Measurements from ENCODE around the gene ANKLE2. TPM values are rescaled to one million over a fixed set of nuclear protein-coding genes. Genes with fewer than 3 reads are reported as not detected.
A peak's percentile ranks its signal among the peaks of the same experiment; 100 is the strongest.

Gene ANKLE2
- total and polyA plus RNA-seq, 2 of the 13 experiments (the other 11 are each of a cell fraction or from before 2014, with no cell fraction given), result 35.3 to 37.1 TPM

DNA sequence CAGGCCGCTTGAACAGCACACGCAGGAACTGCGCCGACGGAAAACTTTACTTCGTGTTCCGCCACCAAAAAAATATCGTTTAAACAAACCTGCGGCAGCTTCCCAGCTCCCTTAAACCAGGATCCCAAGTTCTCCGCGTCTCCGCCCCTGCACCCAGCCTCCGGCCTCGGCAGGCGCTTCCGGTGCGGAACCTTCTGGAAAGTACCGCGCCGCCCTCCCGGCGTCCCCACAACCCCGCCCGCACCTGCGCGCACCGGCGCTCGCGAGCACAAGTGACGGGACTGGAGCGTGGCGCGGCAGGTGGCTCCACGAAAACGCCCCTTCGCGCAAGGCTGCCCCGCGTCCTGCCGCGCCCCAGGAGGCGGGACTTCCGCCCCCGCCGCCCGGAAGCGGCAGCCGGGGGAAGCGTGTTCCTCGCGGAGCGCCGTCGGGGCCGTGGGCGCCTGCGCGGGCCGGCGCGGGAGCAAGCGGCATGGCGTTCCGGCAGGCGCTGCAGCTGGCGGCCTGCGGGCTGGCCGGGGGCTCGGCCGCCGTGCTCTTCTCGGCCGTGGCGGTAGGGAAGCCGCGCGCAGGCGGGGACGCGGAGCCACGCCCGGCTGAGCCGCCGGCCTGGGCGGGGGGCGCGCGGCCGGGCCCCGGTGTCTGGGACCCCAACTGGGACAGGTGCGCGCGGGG, 51.1 kb downstream of the ANKLE2 start, which contains the start of gene PGAM5 (continued):
- no peak for TF ChIP-seq ZNF484 (CRISPR knock-in tag; IDR thresholded peaks at IDR 0.05; ENCODE audit: borderline replicate concordance, low read depth)
- TF ChIP-seq ZNF777 (CRISPR knock-in tag; IDR thresholded peaks at IDR 0.05), result peak; percentile 93
- no peak for TF ChIP-seq PAX8 (CRISPR knock-in tag; IDR thresholded peaks at IDR 0.05; ENCODE audit: borderline replicate concordance)
- TF ChIP-seq, protein P1, sequence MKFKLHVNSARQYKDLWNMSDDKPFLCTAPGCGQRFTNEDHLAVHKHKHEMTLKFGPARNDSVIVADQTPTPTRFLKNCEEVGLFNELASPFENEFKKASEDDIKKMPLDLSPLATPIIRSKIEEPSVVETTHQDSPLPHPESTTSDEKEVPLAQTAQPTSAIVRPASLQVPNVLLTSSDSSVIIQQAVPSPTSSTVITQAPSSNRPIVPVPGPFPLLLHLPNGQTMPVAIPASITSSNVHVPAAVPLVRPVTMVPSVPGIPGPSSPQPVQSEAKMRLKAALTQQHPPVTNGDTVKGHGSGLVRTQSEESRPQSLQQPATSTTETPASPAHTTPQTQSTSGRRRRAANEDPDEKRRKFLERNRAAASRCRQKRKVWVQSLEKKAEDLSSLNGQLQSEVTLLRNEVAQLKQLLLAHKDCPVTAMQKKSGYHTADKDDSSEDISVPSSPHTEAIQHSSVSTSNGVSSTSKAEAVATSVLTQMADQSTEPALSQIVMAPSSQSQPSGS (CRISPR knock-in tag; IDR thresholded peaks at IDR 0.05), result peak; percentile 40; the same call in 1 of the 2 replicates
- peak; percentile 72 for TF ChIP-seq HES4 (CRISPR knock-in tag; IDR thresholded peaks at IDR 0.05; ENCODE audit: borderline replicate concordance)
- TF ChIP-seq SAFB2 (CRISPR knock-in tag; IDR thresholded peaks at IDR 0.05; ENCODE audit: borderline replicate concordance, low read depth), result peak; percentile 92; the same call in 1 of the 2 replicates
- TF ChIP-seq, protein P2, sequence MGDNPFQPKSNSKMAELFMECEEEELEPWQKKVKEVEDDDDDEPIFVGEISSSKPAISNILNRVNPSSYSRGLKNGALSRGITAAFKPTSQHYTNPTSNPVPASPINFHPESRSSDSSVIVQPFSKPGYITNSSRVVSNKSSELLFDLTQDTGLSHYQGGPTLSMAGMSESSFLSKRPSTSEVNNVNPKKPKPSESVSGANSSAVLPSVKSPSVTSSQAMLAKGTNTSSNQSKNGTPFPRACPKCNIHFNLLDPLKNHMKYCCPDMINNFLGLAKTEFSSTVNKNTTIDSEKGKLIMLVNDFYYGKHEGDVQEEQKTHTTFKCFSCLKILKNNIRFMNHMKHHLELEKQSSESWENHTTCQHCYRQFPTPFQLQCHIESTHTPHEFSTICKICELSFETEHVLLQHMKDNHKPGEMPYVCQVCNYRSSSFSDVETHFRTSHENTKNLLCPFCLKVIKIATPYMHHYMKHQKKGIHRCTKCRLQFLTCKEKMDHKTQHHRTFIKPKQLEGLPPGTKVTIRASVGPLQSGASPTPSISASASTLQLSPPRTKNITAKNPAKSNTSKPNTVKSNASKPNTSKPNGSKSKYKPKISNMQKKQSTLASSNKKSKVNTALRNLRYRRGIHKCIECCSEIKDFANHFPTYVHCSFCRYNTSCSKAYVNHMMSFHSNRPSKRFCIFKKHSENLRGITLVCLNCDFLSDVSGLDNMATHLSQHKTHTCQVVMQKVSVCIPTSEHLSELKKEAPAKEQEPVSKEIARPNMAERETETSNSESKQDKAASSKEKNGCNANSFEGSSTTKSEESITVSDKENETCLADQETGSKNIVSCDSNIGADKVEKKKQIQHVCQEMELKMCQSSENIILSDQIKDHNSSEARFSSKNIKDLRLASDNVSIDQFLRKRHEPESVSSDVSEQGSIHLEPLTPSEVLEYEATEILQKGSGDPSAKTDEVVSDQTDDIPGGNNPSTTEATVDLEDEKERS (CRISPR knock-in tag; IDR thresholded peaks at IDR 0.05), result peak; percentile 44; the same call in 1 of the 2 replicates
- TF ChIP-seq SMAD3 (CRISPR knock-in tag; IDR thresholded peaks at IDR 0.05), result no peak
- TF ChIP-seq, protein P3, sequence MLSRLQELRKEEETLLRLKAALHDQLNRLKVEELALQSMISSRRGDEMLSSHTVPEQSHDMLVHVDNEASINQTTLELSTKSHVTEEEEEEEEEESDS (CRISPR knock-in tag; IDR thresholded peaks at IDR 0.05; ENCODE audit: borderline replicate concordance), result peak; percentile 85; the same call in 1 of the 2 replicates
- TF ChIP-seq, protein P4, sequence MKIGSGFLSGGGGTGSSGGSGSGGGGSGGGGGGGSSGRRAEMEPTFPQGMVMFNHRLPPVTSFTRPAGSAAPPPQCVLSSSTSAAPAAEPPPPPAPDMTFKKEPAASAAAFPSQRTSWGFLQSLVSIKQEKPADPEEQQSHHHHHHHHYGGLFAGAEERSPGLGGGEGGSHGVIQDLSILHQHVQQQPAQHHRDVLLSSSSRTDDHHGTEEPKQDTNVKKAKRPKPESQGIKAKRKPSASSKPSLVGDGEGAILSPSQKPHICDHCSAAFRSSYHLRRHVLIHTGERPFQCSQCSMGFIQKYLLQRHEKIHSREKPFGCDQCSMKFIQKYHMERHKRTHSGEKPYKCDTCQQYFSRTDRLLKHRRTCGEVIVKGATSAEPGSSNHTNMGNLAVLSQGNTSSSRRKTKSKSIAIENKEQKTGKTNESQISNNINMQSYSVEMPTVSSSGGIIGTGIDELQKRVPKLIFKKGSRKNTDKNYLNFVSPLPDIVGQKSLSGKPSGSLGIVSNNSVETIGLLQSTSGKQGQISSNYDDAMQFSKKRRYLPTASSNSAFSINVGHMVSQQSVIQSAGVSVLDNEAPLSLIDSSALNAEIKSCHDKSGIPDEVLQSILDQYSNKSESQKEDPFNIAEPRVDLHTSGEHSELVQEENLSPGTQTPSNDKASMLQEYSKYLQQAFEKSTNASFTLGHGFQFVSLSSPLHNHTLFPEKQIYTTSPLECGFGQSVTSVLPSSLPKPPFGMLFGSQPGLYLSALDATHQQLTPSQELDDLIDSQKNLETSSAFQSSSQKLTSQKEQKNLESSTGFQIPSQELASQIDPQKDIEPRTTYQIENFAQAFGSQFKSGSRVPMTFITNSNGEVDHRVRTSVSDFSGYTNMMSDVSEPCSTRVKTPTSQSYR (CRISPR knock-in tag; IDR thresholded peaks at IDR 0.05; ENCODE audit: borderline replicate concordance), result peak; percentile 41; the same call in 1 of the 2 replicates
- no peak for TF ChIP-seq EHMT2 (IDR thresholded peaks at IDR 0.05; ENCODE audit: borderline replicate concordance, low read depth, low read length)
- TF ChIP-seq ZNF558 (CRISPR knock-in tag; IDR thresholded peaks at IDR 0.05; ENCODE audit: borderline replicate concordance), result peak; percentile 81; the same call in 1 of the 2 replicates
- TF ChIP-seq RARA (CRISPR knock-in tag; IDR thresholded peaks at IDR 0.05), result peak; percentile 43; the same call in 1 of the 2 replicates
- no peak for TF ChIP-seq MTA3 (CRISPR knock-in tag; IDR thresholded peaks at IDR 0.05)
- 0 out of 2 replicates have a peak, but pooled peaks have one; percentile 77 for TF ChIP-seq EEA1 (CRISPR knock-in tag; IDR thresholded peaks at IDR 0.05; ENCODE audit: borderline replicate concordance)
- 0 out of 2 replicates have a peak, but pooled peaks have one; percentile 36 for TF ChIP-seq NFYB (CRISPR knock-in tag; IDR thresholded peaks at IDR 0.05)
- TF ChIP-seq, protein P5, sequence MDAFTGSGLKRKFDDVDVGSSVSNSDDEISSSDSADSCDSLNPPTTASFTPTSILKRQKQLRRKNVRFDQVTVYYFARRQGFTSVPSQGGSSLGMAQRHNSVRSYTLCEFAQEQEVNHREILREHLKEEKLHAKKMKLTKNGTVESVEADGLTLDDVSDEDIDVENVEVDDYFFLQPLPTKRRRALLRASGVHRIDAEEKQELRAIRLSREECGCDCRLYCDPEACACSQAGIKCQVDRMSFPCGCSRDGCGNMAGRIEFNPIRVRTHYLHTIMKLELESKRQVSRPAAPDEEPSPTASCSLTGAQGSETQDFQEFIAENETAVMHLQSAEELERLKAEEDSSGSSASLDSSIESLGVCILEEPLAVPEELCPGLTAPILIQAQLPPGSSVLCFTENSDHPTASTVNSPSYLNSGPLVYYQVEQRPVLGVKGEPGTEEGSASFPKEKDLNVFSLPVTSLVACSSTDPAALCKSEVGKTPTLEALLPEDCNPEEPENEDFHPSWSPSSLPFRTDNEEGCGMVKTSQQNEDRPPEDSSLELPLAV (CRISPR knock-in tag; conservative IDR thresholded peaks at IDR 0.05; ENCODE audit: low read depth), result peak; percentile 80
- TF ChIP-seq SOX6 (IDR thresholded peaks at IDR 0.05), result no peak
- peak; percentile 29; the same call in 1 of the 2 replicates for TF ChIP-seq SOX6 (CRISPR knock-in tag; IDR thresholded peaks at IDR 0.05)
- peak; percentile 71 for TF ChIP-seq PITX1 (CRISPR knock-in tag; IDR thresholded peaks at IDR 0.05)
